Measurements from ENCODE around the gene ZBTB24.
A peak's percentile ranks its signal among the peaks of the same experiment; 100 is the strongest.
"Not testable (repeated sequence)": the region's sequence is repeated elsewhere in the genome, so short reads cannot be mapped to it uniquely, and the experiment has no call there.

Gene ZBTB24

DNA sequence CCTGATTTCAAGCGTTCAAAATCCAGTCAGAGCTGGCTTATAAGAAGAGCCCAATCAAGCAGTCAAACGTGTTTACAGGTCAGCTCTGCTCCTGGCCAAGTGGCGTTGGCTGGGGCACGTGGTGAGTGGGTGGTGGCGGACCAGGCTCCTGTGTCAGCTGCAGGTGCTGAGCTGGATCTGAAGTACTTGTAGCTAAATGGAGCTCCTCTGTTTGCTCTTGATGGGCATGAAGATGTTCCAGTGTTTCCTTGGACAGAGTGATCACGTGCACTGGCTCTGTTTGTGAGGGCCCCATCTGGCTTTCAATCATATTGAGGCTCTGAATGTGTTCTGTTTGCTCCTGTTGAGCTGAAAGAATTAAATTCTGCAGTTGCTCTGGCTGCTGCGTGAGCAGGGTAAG, 17.2 kb downstream of the ZBTB24 start:
- H3K27ac ChIP-seq (ENCODE audit: low read length): no peak overlapping the region
- peaks cover 83% of the 10 kb centered on the region for H3K36me3 ChIP-seq (ENCODE audit: control insufficient read depth, low read depth, low read length)
- H3K9me3 ChIP-seq (ENCODE audit: control insufficient read depth, low read depth, low read length): no peaks in the 10 kb centered on the region
- no peak overlapping the region for H3K9ac ChIP-seq (ENCODE audit: low read length)
- no peak overlapping the region for H3K4me3 ChIP-seq (ENCODE audit: low read length)
- H3K27me3 ChIP-seq (ENCODE audit: control insufficient read depth, insufficient read depth, low read length): no peaks in the 10 kb centered on the region
- no peaks in the 10 kb centered on the region for H3K4me1 ChIP-seq (ENCODE audit: control insufficient read depth, low read depth, low read length)

- H3K9me3 ChIP-seq (ENCODE audit: control insufficient read depth, low read depth, low read length): no peaks in the 10 kb centered on the region
- H3K9ac ChIP-seq (ENCODE audit: low read length): no peak overlapping the region
- no peak overlapping the region for H3K27ac ChIP-seq (ENCODE audit: low read length)
- H3K27me3 ChIP-seq (ENCODE audit: control insufficient read depth, insufficient read depth, low read length): no peaks in the 10 kb centered on the region
- H3K4me3 ChIP-seq (ENCODE audit: low read length): no peak overlapping the region
- H3K36me3 ChIP-seq (ENCODE audit: control insufficient read depth, low read depth, low read length): peaks cover 49% of the 10 kb centered on the region
- peaks cover 12% of the 10 kb centered on the region for H3K4me1 ChIP-seq (ENCODE audit: control insufficient read depth, low read depth, low read length)
Measured at GRCh38 chr6:109461733-109462526, 21.1 kb downstream of the ZBTB24 start.

DNA sequence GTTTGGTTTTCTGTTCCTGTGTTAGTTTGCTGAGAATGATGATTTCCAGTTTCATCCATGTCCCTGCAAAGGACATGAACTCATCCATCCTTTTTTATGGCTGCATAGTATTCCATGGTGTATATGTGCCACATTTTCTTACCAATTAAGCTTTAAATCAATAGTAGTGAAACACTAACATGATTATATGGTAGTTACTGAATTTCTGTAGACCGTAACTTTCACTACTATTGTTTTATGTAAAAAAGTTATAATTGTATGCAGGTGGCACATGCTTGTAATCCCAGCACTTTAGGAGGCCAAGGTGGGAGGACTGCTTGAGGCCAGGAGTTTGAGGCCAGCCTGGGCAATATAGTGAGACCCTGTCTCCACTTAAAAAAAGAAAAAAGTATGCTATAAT, 21.8 kb downstream of the ZBTB24 start:
- not testable (repeated sequence) for H3K27me3 ChIP-seq (ENCODE audit: control insufficient read depth, insufficient read depth, low read length); H3K9me3 ChIP-seq (ENCODE audit: control insufficient read depth, low read depth, low read length)
- H3K36me3 ChIP-seq (ENCODE audit: control insufficient read depth, low read depth, low read length): peaks cover 42% of the 10 kb centered on the region

DNA sequence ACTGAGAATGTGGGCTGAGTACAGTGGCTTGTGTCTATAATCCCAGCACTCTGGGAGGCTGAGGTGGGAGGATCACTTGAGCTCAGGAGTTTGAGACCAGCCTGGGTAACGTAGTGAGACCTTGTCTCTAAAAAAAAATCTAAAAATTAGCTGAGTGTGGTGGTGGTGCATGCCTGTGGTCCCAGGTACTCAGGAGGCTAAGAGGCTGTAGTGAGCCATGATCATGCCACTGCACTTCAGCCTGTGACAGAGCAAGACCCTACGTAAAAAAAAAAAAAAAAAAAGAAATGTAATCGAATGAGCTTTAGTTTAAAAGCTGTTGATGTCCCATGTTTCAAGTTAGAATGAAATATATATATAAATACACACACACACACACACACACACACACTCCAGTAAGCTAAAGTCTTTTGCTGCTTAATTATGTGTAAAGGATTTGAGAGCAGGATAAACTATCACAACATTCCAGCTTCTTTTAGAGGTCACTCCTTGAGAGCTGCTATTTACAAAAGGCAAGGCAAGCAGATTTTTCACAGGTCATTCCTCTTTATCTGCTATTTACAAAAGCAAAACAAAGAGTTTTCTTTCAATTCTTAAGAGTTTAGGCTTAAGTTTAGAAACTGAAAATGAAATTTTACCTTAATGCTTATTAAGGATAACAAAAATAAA, 22.7 kb downstream of the ZBTB24 start:
- no peak overlapping the region for H3K4me3 ChIP-seq (ENCODE audit: low read length)
- H3K4me1 ChIP-seq (ENCODE audit: control insufficient read depth, low read depth, low read length): peaks cover 19% of the 10 kb centered on the region
- H3K9ac ChIP-seq (ENCODE audit: low read length): no peak overlapping the region
- no peaks in the 10 kb centered on the region for H3K27me3 ChIP-seq (ENCODE audit: control insufficient read depth, insufficient read depth, low read length)
- H3K9me3 ChIP-seq (ENCODE audit: control insufficient read depth, low read depth, low read length): no peaks in the 10 kb centered on the region
- H3K36me3 ChIP-seq (ENCODE audit: control insufficient read depth, low read depth, low read length): peaks cover 33% of the 10 kb centered on the region
- H3K27ac ChIP-seq (ENCODE audit: low read length): no peak overlapping the region

More for the DNA sequence above, 21.8 kb downstream of the ZBTB24 start:
- H3K9ac ChIP-seq (ENCODE audit: low read length); H3K27ac ChIP-seq (ENCODE audit: low read length); H3K4me3 ChIP-seq (ENCODE audit: low read length): not testable (repeated sequence)
- H3K4me1 ChIP-seq (ENCODE audit: control insufficient read depth, low read depth, low read length): peaks cover 19% of the 10 kb centered on the region

DNA sequence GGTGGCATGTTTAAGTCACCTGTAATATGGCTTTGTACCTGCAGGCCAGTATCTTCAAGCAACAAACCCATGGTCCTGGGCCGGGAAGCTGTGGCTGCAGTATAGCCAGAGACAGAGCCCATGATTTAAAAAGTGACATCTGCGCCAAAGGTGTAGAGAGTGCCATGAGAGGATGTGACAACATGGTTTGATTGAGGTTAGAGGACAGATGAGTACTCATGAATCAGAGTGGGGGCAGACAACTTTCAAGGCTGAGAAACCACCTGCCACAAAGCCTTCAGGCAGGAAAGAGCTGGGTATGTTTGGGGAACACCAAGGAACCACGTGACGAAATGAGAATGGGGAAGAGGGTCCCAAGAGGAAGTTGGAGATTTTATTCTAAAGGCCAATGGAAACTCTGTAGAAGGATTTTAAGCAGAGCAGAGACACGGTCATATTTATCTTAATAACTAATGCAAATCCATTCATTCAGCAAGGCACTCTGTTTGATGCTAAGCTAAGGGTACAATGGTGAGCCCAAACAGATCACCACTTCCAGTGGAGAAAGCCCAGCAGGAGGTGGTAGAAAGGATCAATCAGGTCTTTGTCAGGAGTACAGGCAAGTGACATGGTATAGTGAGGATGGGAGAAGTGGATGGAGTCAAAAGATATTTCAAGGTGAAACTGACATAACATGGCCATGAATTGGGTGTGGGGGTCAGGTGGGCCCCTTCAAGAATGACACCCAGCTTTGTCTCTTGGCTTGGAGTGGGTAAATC, 24.1 kb downstream of the ZBTB24 start:
- Histone ChIP-seq H3K4me3 (ENCODE audit: low read length) (no peak overlapping the region), H3K27ac (ENCODE audit: low read length) (no peak overlapping the region), H3K9me3 (ENCODE audit: control insufficient read depth, low read depth, low read length) (no peaks in the 10 kb centered on the region), H3K36me3 (ENCODE audit: control insufficient read depth, low read depth, low read length) (peaks cover 20% of the 10 kb centered on the region), H3K4me1 (ENCODE audit: control insufficient read depth, low read depth, low read length) (peaks cover 25% of the 10 kb centered on the region), H3K9ac (ENCODE audit: low read length) (no peak overlapping the region), H3K27me3 (ENCODE audit: control insufficient read depth, insufficient read depth, low read length) (no peaks in the 10 kb centered on the region)

DNA sequence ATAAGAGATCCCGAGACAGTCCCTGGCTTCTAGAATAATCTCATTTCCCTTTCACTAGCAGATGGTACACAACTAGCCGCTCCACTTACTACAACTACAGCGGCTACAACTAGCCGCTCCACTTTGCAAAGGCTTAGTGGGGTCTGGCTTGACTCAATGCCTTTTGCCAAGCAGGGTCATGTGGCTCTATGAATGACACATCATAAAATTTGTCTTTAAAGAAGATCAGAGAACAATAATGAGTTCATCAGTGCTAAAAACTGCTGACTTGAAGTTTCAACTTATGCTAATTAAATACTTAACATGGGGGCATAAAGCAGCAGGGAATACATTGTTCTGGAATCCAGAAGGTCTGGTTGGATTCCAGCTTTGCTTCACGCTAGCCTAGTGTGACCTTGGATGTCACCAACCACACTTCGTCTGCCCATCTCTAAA, 25.4 kb downstream of the ZBTB24 start:
- H3K4me1 ChIP-seq (ENCODE audit: control insufficient read depth, low read depth, low read length): peaks cover 25% of the 10 kb centered on the region
- no peak overlapping the region for H3K27ac ChIP-seq (ENCODE audit: low read length)
- H3K9ac ChIP-seq (ENCODE audit: low read length): no peak overlapping the region
- H3K4me3 ChIP-seq (ENCODE audit: low read length): no peak overlapping the region
- no peaks in the 10 kb centered on the region for H3K9me3 ChIP-seq (ENCODE audit: control insufficient read depth, low read depth, low read length)
- peaks cover 15% of the 10 kb centered on the region for H3K36me3 ChIP-seq (ENCODE audit: control insufficient read depth, low read depth, low read length)
- H3K27me3 ChIP-seq (ENCODE audit: control insufficient read depth, insufficient read depth, low read length): no peaks in the 10 kb centered on the region

GRCh38 chr6:109456710-109457561, 26.1 kb downstream of the ZBTB24 start:
- peaks cover 25% of the 10 kb centered on the region for H3K4me1 ChIP-seq (ENCODE audit: control insufficient read depth, low read depth, low read length)
- no peaks in the 10 kb centered on the region for H3K27me3 ChIP-seq (ENCODE audit: control insufficient read depth, insufficient read depth, low read length)
- no peak overlapping the region for H3K27ac ChIP-seq (ENCODE audit: low read length)
- H3K36me3 ChIP-seq (ENCODE audit: control insufficient read depth, low read depth, low read length): peaks cover 11% of the 10 kb centered on the region
- H3K4me3 ChIP-seq (ENCODE audit: low read length): peak overlapping the region; percentile 79
- no peaks in the 10 kb centered on the region for H3K9me3 ChIP-seq (ENCODE audit: control insufficient read depth, low read depth, low read length)
- no peak overlapping the region for H3K9ac ChIP-seq (ENCODE audit: low read length)

DNA sequence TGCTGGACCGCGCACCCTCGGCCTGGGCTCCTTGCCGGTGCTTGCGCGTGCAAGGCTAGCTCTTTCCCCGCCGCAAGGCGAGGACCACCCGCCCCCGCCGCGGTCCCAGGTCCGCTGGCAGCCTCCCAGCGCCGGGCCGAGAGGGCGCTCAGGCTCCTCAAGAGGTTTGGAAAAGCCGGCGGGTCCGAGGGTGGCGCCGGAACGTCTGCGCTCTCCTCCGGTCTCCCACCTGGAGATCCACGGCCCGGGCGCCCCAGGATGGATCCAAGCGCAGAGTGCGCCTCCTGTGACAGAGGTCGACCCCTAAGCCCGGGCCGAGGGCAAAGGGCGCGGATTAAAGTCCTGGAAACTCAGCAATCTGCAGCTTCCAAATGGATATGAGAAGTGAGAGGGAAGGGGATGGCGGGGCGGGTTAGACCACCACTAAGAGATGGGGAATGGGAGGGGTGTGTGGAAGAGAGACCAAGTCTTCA, 26.9 kb downstream of the ZBTB24 start:
- no peak overlapping the region for H3K9ac ChIP-seq (ENCODE audit: low read length)
- peaks cover 25% of the 10 kb centered on the region for H3K4me1 ChIP-seq (ENCODE audit: control insufficient read depth, low read depth, low read length)
- H3K27ac ChIP-seq (ENCODE audit: low read length): no peak overlapping the region
- H3K4me3 ChIP-seq (ENCODE audit: low read length): peak overlapping the region; percentile 79
- H3K27me3 ChIP-seq (ENCODE audit: control insufficient read depth, insufficient read depth, low read length): no peaks in the 10 kb centered on the region
- peaks cover 10% of the 10 kb centered on the region for H3K36me3 ChIP-seq (ENCODE audit: control insufficient read depth, low read depth, low read length)
- no peaks in the 10 kb centered on the region for H3K9me3 ChIP-seq (ENCODE audit: control insufficient read depth, low read depth, low read length)

DNA sequence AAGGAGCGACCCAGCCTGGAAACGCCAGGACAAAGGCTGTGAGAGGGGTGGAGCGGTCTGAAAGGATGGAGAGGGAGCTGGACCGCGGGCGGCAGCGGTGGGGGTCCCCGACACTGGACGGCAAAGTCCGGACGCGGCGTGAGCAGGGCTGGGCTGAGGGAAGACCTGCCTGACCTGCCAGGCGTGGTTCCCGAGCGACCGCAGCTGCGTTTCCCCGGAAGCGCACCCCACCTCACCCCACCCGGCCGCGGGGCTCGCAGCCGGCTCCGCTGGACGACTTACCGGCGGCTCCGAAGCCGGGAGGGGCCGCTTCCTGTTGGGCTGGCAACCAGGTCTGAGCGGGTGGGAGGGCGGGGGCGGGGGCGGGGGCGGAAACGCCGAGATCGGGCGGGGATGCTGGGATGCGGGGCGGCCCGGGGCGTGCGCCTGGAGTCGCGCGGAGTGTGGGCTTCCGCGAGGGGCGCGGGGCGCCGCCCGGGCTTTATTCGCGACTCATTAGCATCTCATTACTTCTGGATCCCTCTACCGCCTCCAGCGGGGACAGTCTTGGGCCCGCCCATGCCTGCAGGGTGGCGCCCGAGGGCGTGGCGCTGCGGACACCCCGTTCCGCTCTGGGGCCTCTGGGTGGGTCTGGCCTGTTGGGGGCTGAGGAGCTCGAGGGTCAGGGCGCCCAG, 27.4 kb downstream of the ZBTB24 start, which contains the start of gene MICAL1:
TSS of gene MICAL1 (minus strand) at position 336 of the 674 bp plus-strand sequence. CDS start 1,576 bp downstream, outside the sequence.
- Histone ChIP-seq H3K9me3 (ENCODE audit: control insufficient read depth, low read depth, low read length) (no peaks in the 10 kb centered on the region), H3K4me3 (ENCODE audit: low read length) (peak within 1 kb of the TSS; percentile 79), H3K9ac (ENCODE audit: low read length) (peak within 1 kb of the TSS; percentile 58), H3K27me3 (ENCODE audit: control insufficient read depth, insufficient read depth, low read length) (no peaks in the 10 kb centered on the region), H3K4me1 (ENCODE audit: control insufficient read depth, low read depth, low read length) (peaks cover 25% of the 10 kb centered on the region), H3K36me3 (ENCODE audit: control insufficient read depth, low read depth, low read length) (peaks cover 8% of the 10 kb centered on the region), H3K27ac (ENCODE audit: low read length) (no peak within 1 kb of the TSS)
